GM23338 (cell line): ENCODE results near the gene SRCAP. TPM values are rescaled to one million over a fixed set of nuclear protein-coding genes. Genes with fewer than 3 reads are reported as not detected.

Experiments used
- ATAC-seq: fragments of 200-7000 bp; cut with Tn5 transposase; 3 replicates; pipeline ENCODE4 v1.9.1; 2020
- DNase-seq: peaks from one replicate; pipeline ENCODE4 v3.0.0-alpha.2; 2015; ENCODE audit warnings: low spot score
- H2AFZ ChIP-seq: fragments of 200-600 bp; sonication (generic); 2 replicates; pipeline ENCODE4 v1.8.0; 2016; ENCODE audit warnings: antibody characterized with exemption, mild to moderate bottlenecking, moderate library complexity
- H3F3A ChIP-seq: fragments of 200-600 bp; sonication (generic); replicated peaks from 2 replicates; pipeline ENCODE4 v1.8.0; 2017; ENCODE audit warnings: antibody characterized with exemption, mixed run types, low read depth
- H3K27ac ChIP-seq: fragments of 200-600 bp; sonication (generic); 2 replicates; pipeline ENCODE4 v1.6.1; 2016; ENCODE audit warnings: low read depth
- H3K27me3 ChIP-seq: fragments of 200-600 bp; sonication (generic); 2 replicates; pipeline ENCODE4 v1.8.0; 2016; ENCODE audit warnings: mild to moderate bottlenecking, mixed run types, moderate library complexity; ENCODE audit not compliant: insufficient read depth
- H3K36me3 ChIP-seq: fragments of 200-600 bp; sonication (generic); 2 replicates; pipeline ENCODE4 v1.8.0; 2016; ENCODE audit warnings: mild to moderate bottlenecking; ENCODE audit not compliant: insufficient read depth
- H3K4me1 ChIP-seq: fragments of 200-600 bp; sonication (generic); 2 replicates; pipeline ENCODE4 v1.8.0; 2016; ENCODE audit warnings: mild to moderate bottlenecking, moderate library complexity; ENCODE audit not compliant: insufficient read depth
- H3K4me2 ChIP-seq: fragments of 200-600 bp; sonication (generic); 2 replicates; pipeline ENCODE4 v1.7.1; 2017; ENCODE audit warnings: mixed run types
- H3K4me3 ChIP-seq: fragments of 200-600 bp; sonication (generic); 2 replicates; pipeline ENCODE4 v1.6.1; 2016; ENCODE audit warnings: mixed run types
- H3K79me2 ChIP-seq: fragments of 200-600 bp; sonication (generic); replicated peaks from 2 replicates; pipeline ENCODE4 v1.8.0; 2017; ENCODE audit warnings: mild to moderate bottlenecking; ENCODE audit not compliant: insufficient read depth
- H3K9me2 ChIP-seq: fragments of 200-600 bp; sonication (generic); 2 replicates; pipeline ENCODE4 v1.8.0; 2017; ENCODE audit not compliant: insufficient read depth
- H4K20me1 ChIP-seq: fragments of 200-600 bp; sonication (generic); replicated peaks from 2 replicates; pipeline ENCODE4 v1.8.0; 2017; ENCODE audit warnings: mild to moderate bottlenecking; ENCODE audit not compliant: insufficient read depth
- H3K27ac Mint-ChIP-seq: 2 replicates; pipeline ENCODE4 v1.8.0; 2020; ENCODE audit warnings: inconsistent platforms, mild to moderate bottlenecking, moderate library complexity, mixed read lengths
- H3K27me3 Mint-ChIP-seq: 3 replicates; pipeline ENCODE4 v1.8.0; 2022; ENCODE audit warnings: low read depth, mild to moderate bottlenecking, moderate library complexity, mixed read lengths, inconsistent platforms; ENCODE audit not compliant: insufficient read depth, poor library complexity
- H3K36me3 Mint-ChIP-seq: 3 replicates; pipeline ENCODE4 v1.8.0; 2021; ENCODE audit warnings: low read depth, mild to moderate bottlenecking, inconsistent platforms, moderate library complexity, mixed read lengths
- H3K4me1 Mint-ChIP-seq: 3 replicates; pipeline ENCODE4 v1.8.0; 2020; ENCODE audit warnings: mild to moderate bottlenecking, inconsistent platforms, mixed read lengths
- H3K4me3 Mint-ChIP-seq: 3 replicates; pipeline ENCODE4 v1.8.0; 2021; ENCODE audit warnings: moderate library complexity, mild to moderate bottlenecking, inconsistent platforms, mixed read lengths
- H3K9me3 Mint-ChIP-seq: 3 replicates; pipeline ENCODE4 v1.8.0; 2020; ENCODE audit warnings: moderate library complexity, mild to moderate bottlenecking, inconsistent platforms, mixed read lengths
- CREB1 ChIP-seq: fragments of 250-450 bp; sonication (Bioruptor Pico); IDR thresholded peaks from 2 replicates; pipeline ENCODE4 v1.5.0; 2020; ENCODE audit warnings: low read depth, mild to moderate bottlenecking, moderate library complexity
- ETS1 ChIP-seq: IDR thresholded peaks from 2 replicates; pipeline ENCODE4 v1.6.1; 2016; ENCODE audit warnings: antibody characterized with exemption
- EZH2 ChIP-seq: fragments of 200-600 bp; sonication (generic); IDR thresholded peaks from one replicate; pipeline ENCODE4 v1.8.0; 2017; ENCODE audit warnings: antibody characterized with exemption, mild to moderate bottlenecking, low read depth; ENCODE audit not compliant: unreplicated experiment
- EZH2phosphoT487 ChIP-seq: fragments of 200-600 bp; sonication (generic); IDR thresholded peaks from one replicate; pipeline ENCODE4 v1.8.1; 2018; ENCODE audit warnings: antibody characterized with exemption; ENCODE audit not compliant: unreplicated experiment
- JUNB ChIP-seq: IDR thresholded peaks from one replicate; pipeline ENCODE4 v1.6.1; 2016; ENCODE audit warnings: antibody characterized with exemption; ENCODE audit not compliant: unreplicated experiment
- NANOG ChIP-seq: IDR thresholded peaks from 2 replicates; pipeline ENCODE4 v1.6.1; 2016; ENCODE audit warnings: antibody characterized with exemption, borderline replicate concordance
- POLR2AphosphoS5 ChIP-seq: IDR thresholded peaks from 2 replicates; pipeline ENCODE4 v1.6.1; 2016; ENCODE audit warnings: antibody characterized with exemption, low read depth
- STAT1 ChIP-seq: IDR thresholded peaks from one replicate; pipeline ENCODE4 v1.6.1; 2016; ENCODE audit warnings: antibody characterized with exemption; ENCODE audit not compliant: unreplicated experiment
- ZNF114 ChIP-seq: fragments of 250-450 bp; sonication (Bioruptor Pico); IDR thresholded peaks from 2 replicates; pipeline ENCODE4 v1.5.0; 2020; ENCODE audit warnings: mild to moderate bottlenecking, moderate library complexity
- ZNF331 ChIP-seq: fragments of 250-450 bp; sonication (Bioruptor Pico); IDR thresholded peaks from 2 replicates; pipeline ENCODE4 v1.5.0; 2020; ENCODE audit warnings: low read depth, mild to moderate bottlenecking, moderate library complexity
- polyA plus RNA-seq: library from polyadenylated mRNA; unstranded; fragments of >200 nt; fragmentation: Nextera tagmentation; extraction: Ambion mirVana; gene quantifications from 2 replicates; pipeline ENCODE4 v1.2.1, GENCODE V29; 2016
- total RNA-seq: library from RNA; depleted of rRNA; stranded (reverse); fragments of >200 nt; shearing (Covaris generic); gene quantifications from 2 replicates; pipeline ENCODE4 v1.2.3, GENCODE V29; 2014
- TF ChIP-seq, protein P1 (sequence below), 2 experiments: fragments of 200-600 bp in 1 of 2; sonication (generic) in 1 of 2; conservative IDR thresholded peaks; 2 replicates each; pipeline versions ENCODE4 v1.5.1 to v1.6.1; 2016 to 2017; ENCODE audit warnings: antibody characterized with exemption in 2 of 2, low read depth in 2 of 2, mild to moderate bottlenecking in 2 of 2, moderate library complexity in 1 of 2
- TF ChIP-seq, protein P2 (sequence below): fragments of 250-450 bp; sonication (Bioruptor Pico); IDR thresholded peaks from 2 replicates; pipeline ENCODE4 v1.5.0; 2020; ENCODE audit warnings: mild to moderate bottlenecking, moderate library complexity

The SRCAP gene
- total and polyA plus RNA-seq, 2 experiments from 2014 or later = 15.3 to 38.4 TPM

DNA sequence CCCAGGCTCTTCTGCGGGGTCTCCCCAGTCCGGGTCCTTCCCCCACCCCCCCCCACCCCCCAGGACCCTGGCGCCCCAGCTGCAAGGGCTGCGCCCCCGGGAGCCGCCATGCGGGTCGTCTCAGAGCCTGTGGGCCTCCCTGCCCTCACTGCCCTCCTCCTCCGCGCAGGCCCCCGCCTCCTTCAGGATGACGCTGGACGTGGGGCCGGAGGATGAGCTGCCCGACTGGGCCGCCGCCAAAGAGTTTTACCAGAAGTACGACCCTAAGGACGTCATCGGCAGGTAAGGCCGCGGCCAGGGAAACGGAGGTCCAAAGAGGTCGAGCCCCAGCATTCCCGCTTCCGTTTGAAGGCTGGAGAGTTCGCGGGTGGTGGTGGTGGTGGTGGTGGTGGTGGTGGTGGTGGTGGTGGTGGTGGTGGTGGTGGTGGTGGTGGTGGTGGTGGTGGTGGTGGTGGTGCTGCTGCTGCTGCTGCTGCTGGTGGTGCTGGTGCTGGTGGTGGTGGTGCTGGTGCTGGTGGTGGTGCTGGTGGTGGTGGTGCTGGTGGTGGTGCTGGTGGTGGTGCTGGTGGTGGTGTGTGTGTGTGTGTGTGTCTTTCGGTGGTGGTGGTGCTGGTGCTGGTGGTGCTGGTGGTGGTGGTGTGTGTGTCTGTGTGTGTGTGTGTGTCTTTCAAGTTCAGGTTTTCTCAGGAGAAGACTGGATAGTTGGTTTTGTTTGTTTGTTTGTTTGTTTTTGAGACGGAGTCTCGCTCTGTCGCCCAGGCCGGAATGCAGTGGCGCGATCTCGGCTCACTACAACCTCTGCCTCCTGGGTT, 49.9 kb downstream of the SRCAP start:
- H3K9me3 Mint-ChIP-seq = no peaks in the 10 kb centered on the region
- no peaks in the 10 kb centered on the region; the same call in 1 of the 2 replicates for H4K20me1 ChIP-seq
- H3K27me3 Mint-ChIP-seq = peaks cover 16% of the 10 kb centered on the region
- H2AFZ ChIP-seq = no peak overlapping the region
- no peaks in the 10 kb centered on the region for H3K27me3 ChIP-seq
- peak; percentile 75 for DNase-seq
- peaks cover 34% of the 10 kb centered on the region for H3K36me3 Mint-ChIP-seq
- H3K4me1 Mint-ChIP-seq = peaks cover 8% of the 10 kb centered on the region
- peaks cover 7% of the 10 kb centered on the region; the same call in 1 of the 2 replicates for H3K4me1 ChIP-seq
- H3K4me3 Mint-ChIP-seq = peak overlapping the region; percentile 97
- no peak overlapping the region for H3K27ac ChIP-seq
- peaks cover 4% of the 10 kb centered on the region; the same call in 1 of the 2 replicates for H3F3A ChIP-seq
- H3K9me2 ChIP-seq = no peaks in the 10 kb centered on the region
- TF ChIP-seq CREB1 (CRISPR knock-in tag) (peak; percentile 53), STAT1 (no peak), JUNB (no peak), NANOG (no peak), EZH2phosphoT487 (no peak)
- peak overlapping the region; percentile 96 for H3K27ac Mint-ChIP-seq
- peaks cover 15% of the 10 kb centered on the region for H3K79me2 ChIP-seq
- peak overlapping the region; percentile 71 for H3K4me3 ChIP-seq
- H3K36me3 ChIP-seq = peaks cover 5% of the 10 kb centered on the region; the same call in 1 of the 2 replicates
- H3K4me2 ChIP-seq = peak overlapping the region; percentile 73
- ATAC-seq = peak; percentile 70

GRCh38 chr16:30750201-30750600, 51.2 kb downstream of the SRCAP start:
- no peak for DNase-seq
- Histone ChIP-seq H3K27me3 (no peaks in the 10 kb centered on the region), H3K4me3 (no peak overlapping the region), H3K27ac (no peak overlapping the region), H3K36me3 (peaks cover 7% of the 10 kb centered on the region; the same call in 1 of the 2 replicates), H4K20me1 (no peaks in the 10 kb centered on the region; the same call in 1 of the 2 replicates), H3F3A (peaks cover under 1% of the 10 kb centered on the region; the same call in 1 of the 2 replicates), H3K4me2 (no peak overlapping the region), H3K9me2 (no peaks in the 10 kb centered on the region), H3K4me1 (peaks cover 7% of the 10 kb centered on the region; the same call in 1 of the 2 replicates), H3K79me2 (peaks cover 15% of the 10 kb centered on the region), H2AFZ (no peak overlapping the region)
- Mint-ChIP-seq H3K36me3 (peaks cover 35% of the 10 kb centered on the region), H3K4me3 (peak overlapping the region; percentile 97), H3K4me1 (peaks cover 8% of the 10 kb centered on the region), H3K27ac (no peak overlapping the region), H3K9me3 (no peaks in the 10 kb centered on the region), H3K27me3 (peaks cover 16% of the 10 kb centered on the region)
- no peak for ATAC-seq
- TF ChIP-seq JUNB (no peak), ZNF331 (CRISPR knock-in tag) (no peak), POLR2AphosphoS5 (no peak), ETS1 (no peak), NANOG (no peak), ZNF114 (CRISPR knock-in tag) (no peak), EZH2 (no peak), STAT1 (no peak), EZH2phosphoT487 (no peak)
- TF ChIP-seq, protein P1, sequence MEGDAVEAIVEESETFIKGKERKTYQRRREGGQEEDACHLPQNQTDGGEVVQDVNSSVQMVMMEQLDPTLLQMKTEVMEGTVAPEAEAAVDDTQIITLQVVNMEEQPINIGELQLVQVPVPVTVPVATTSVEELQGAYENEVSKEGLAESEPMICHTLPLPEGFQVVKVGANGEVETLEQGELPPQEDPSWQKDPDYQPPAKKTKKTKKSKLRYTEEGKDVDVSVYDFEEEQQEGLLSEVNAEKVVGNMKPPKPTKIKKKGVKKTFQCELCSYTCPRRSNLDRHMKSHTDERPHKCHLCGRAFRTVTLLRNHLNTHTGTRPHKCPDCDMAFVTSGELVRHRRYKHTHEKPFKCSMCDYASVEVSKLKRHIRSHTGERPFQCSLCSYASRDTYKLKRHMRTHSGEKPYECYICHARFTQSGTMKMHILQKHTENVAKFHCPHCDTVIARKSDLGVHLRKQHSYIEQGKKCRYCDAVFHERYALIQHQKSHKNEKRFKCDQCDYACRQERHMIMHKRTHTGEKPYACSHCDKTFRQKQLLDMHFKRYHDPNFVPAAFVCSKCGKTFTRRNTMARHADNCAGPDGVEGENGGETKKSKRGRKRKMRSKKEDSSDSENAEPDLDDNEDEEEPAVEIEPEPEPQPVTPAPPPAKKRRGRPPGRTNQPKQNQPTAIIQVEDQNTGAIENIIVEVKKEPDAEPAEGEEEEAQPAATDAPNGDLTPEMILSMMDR (conservative IDR thresholded peaks at IDR 0.05; ENCODE audit: low read depth in 2 of 2) = no peak
- TF ChIP-seq, protein P2, sequence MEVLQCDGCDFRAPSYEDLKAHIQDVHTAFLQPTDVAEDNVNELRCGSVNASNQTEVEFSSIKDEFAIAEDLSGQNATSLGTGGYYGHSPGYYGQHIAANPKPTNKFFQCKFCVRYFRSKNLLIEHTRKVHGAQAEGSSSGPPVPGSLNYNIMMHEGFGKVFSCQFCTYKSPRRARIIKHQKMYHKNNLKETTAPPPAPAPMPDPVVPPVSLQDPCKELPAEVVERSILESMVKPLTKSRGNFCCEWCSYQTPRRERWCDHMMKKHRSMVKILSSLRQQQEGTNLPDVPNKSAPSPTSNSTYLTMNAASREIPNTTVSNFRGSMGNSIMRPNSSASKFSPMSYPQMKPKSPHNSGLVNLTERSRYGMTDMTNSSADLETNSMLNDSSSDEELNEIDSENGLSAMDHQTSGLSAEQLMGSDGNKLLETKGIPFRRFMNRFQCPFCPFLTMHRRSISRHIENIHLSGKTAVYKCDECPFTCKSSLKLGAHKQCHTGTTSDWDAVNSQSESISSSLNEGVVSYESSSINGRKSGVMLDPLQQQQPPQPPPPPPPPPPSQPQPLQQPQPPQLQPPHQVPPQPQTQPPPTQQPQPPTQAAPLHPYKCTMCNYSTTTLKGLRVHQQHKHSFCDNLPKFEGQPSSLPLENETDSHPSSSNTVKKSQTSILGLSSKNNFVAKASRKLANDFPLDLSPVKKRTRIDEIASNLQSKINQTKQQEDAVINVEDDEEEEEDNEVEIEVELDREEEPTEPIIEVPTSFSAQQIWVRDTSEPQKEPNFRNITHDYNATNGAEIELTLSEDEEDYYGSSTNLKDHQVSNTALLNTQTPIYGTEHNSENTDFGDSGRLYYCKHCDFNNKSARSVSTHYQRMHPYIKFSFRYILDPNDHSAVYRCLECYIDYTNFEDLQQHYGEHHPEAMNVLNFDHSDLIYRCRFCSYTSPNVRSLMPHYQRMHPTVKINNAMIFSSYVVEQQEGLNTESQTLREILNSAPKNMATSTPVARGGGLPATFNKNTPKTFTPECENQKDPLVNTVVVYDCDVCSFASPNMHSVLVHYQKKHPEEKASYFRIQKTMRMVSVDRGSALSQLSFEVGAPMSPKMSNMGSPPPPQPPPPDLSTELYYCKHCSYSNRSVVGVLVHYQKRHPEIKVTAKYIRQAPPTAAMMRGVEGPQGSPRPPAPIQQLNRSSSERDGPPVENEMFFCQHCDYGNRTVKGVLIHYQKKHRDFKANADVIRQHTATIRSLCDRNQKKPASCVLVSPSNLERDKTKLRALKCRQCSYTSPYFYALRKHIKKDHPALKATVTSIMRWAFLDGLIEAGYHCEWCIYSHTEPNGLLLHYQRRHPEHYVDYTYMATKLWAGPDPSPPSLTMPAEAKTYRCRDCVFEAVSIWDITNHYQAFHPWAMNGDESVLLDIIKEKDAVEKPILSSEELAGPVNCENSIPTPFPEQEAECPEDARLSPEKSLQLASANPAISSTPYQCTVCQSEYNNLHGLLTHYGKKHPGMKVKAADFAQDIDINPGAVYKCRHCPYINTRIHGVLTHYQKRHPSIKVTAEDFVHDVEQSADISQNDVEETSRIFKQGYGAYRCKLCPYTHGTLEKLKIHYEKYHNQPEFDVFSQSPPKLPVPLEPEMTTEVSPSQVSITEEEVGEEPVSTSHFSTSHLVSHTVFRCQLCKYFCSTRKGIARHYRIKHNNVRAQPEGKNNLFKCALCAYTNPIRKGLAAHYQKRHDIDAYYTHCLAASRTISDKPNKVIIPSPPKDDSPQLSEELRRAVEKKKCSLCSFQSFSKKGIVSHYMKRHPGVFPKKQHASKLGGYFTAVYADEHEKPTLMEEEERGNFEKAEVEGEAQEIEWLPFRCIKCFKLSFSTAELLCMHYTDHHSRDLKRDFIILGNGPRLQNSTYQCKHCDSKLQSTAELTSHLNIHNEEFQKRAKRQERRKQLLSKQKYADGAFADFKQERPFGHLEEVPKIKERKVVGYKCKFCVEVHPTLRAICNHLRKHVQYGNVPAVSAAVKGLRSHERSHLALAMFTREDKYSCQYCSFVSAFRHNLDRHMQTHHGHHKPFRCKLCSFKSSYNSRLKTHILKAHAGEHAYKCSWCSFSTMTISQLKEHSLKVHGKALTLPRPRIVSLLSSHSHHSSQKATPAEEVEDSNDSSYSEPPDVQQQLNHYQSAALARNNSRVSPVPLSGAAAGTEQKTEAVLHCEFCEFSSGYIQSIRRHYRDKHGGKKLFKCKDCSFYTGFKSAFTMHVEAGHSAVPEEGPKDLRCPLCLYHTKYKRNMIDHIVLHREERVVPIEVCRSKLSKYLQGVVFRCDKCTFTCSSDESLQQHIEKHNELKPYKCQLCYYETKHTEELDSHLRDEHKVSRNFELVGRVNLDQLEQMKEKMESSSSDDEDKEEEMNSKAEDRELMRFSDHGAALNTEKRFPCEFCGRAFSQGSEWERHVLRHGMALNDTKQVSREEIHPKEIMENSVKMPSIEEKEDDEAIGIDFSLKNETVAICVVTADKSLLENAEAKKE (CRISPR knock-in tag) = no peak
